GM20431 (cell line): ENCODE measurements around the gene REXO4.

Source experiments
- in situ Hi-C: fragments of 300-500 bp; cut with MseI, MboI; formaldehyde crosslinking; loops from one replicate; pipeline ENCODE4 v1.15.0; 2020; ENCODE audit warnings: low sequenced_read_pairs; ENCODE audit not compliant: unreplicated experiment

REXO4 gene

GRCh38 chr9:133372144-133372543 is 45.7 kb downstream of the REXO4 start:
- in situ Hi-C loops = no loop called here

GRCh38 chr9:133371261-133371711 is 46.5 kb downstream of the REXO4 start:
- in situ Hi-C loops = no loop called here

GRCh38 chr9:133370685-133371084 is 47.1 kb downstream of the REXO4 start:
- in situ Hi-C loops = no loop called here

- in situ Hi-C loops = no loop called here
Measured at GRCh38 chr9:133369933-133370332, 47.9 kb downstream of the REXO4 start.

- in situ Hi-C loops = no loop called here
Measured at GRCh38 chr9:133369422-133369821, 48.4 kb downstream of the REXO4 start.

GRCh38 chr9:133368249-133368881 is 49.4 kb downstream of the REXO4 start:
- in situ Hi-C loops = no loop called here

GRCh38 chr9:133367778-133368177 is 50.0 kb downstream of the REXO4 start:
- in situ Hi-C loops = no loop called here

GRCh38 chr9:133367221-133367620 is 50.6 kb downstream of the REXO4 start:
- in situ Hi-C loops = no loop called here

GRCh38 chr9:133366435-133366834 is 51.4 kb downstream of the REXO4 start:
- in situ Hi-C loops = no loop called here

GRCh38 chr9:133362359-133363044 is 55.3 kb downstream of the REXO4 start:
- in situ Hi-C loops = no loop called here

- in situ Hi-C loops = no loop called here
Measured at GRCh38 chr9:133361507-133362092, 56.2 kb downstream of the REXO4 start.

- in situ Hi-C loops = no loop called here
Measured at GRCh38 chr9:133360400-133361393, 57.1 kb downstream of the REXO4 start.

GRCh38 chr9:133359399-133360175 is 58.2 kb downstream of the REXO4 start:
- in situ Hi-C loops = no loop called here

GRCh38 chr9:133357656-133358055 is 60.2 kb downstream of the REXO4 start:
- in situ Hi-C loops = no loop called here

- in situ Hi-C loops = no loop called here
Measured at GRCh38 chr9:133356391-133357091, 61.3 kb downstream of the REXO4 start, which contains the start of the genes SURF1 and SURF2. TSS of gene SURF1 (minus strand) at chr9:133356487. CDS start at chr9:133356453, 34 bp downstream. TSS of gene SURF2 (plus strand) at chr9:133356550. CDS start at chr9:133356593, 43 bp downstream.
